ENCODE results near the gene COG1. TPM values are rescaled to one million over a fixed set of nuclear protein-coding genes. Genes with fewer than 3 reads are reported as not detected.
"Not testable (repeated sequence)": the region's sequence is repeated elsewhere in the genome, so short reads cannot be mapped to it uniquely, and the experiment has no call there.

COG1 gene
- total RNA-seq, 1 experiment from 2014 or later = 26.5 TPM

DNA sequence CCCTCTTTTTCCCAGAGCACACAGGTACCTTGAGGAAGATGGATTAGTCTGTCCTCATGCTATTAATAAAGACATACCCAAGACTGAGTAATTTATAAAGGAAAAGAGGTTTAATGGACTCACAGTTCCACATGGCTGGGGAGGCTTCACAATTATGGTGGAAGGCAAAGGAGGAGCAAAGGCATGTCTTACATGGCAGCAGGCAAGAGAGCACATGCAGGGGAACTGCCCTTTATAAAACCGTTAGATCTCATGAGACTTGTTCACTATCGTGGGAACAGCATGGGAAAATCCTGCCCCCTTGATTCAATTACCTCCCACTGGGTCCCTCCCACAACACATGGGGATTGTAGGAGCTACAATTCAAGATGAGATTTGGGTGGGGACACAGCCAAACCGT lies 48.6 kb upstream of the COG1 start:
- H3K18ac ChIP-seq (ENCODE audit: insufficient read length, low read depth, low read length) = not testable (repeated sequence)
- peaks cover 14% of the 10 kb centered on the region for H3K27me3 Mint-ChIP-seq (ENCODE audit: low read depth)

More for the DNA sequence above, 48.6 kb upstream of the COG1 start:
- H3K9ac ChIP-seq (ENCODE audit: extremely low read depth, insufficient read length, low read length); H4K5ac ChIP-seq (ENCODE audit: insufficient read length, low read depth, low read length); H3K27me3 ChIP-seq (ENCODE audit: insufficient read depth, low read length); H4K8ac ChIP-seq (replicated peaks; ENCODE audit: insufficient read length, low read depth, low read length); H3K79me1 ChIP-seq (ENCODE audit: insufficient read depth, low read depth, low read length, poor library complexity, severe bottlenecking); H2AK5ac ChIP-seq (ENCODE audit: insufficient read length, low read length); H3K56ac ChIP-seq (ENCODE audit: insufficient read length, low read depth, low read length); H3K27ac ChIP-seq (ENCODE audit: insufficient read length, low read depth, low read length); H4K20me1 ChIP-seq (ENCODE audit: control insufficient read depth, insufficient read depth, insufficient read length); H3T11ph ChIP-seq (ENCODE audit: low read length); H3K4me1 ChIP-seq (ENCODE audit: insufficient read depth, low read length); H3K9me3 ChIP-seq (ENCODE audit: control insufficient read depth, low read depth, low read length); H3K14ac ChIP-seq (ENCODE audit: insufficient read depth, low read length); H2BK15ac ChIP-seq (ENCODE audit: low read depth, low read length); H3K79me2 ChIP-seq (ENCODE audit: insufficient read depth, low read length); H2BK120ac ChIP-seq (ENCODE audit: low read depth, low read length, poor library complexity, severe bottlenecking); H2BK20ac ChIP-seq (ENCODE audit: low read depth, low read length, poor library complexity, severe bottlenecking); H2BK12ac ChIP-seq (ENCODE audit: insufficient read length, low read depth, low read length); DNase-seq; H2BK5ac ChIP-seq (ENCODE audit: insufficient read length, low read length); H3K4me1 Mint-ChIP-seq; H4K91ac ChIP-seq (ENCODE audit: insufficient read length, low read depth, low read length); H3K4ac ChIP-seq (ENCODE audit: low read depth, low read length); H2AFZ ChIP-seq (ENCODE audit: low read length); H3K4me2 ChIP-seq (ENCODE audit: insufficient read depth, insufficient read length, low read length); H3K27ac Mint-ChIP-seq; H3K36me3 Mint-ChIP-seq (ENCODE audit: insufficient read depth in 1 of 3, low read depth in 3 of 3); H3K23ac ChIP-seq (ENCODE audit: insufficient read length, low read depth, low read length); H3K23me2 ChIP-seq (ENCODE audit: insufficient read length, low read depth, low read length, poor library complexity, severe bottlenecking); H3K4me3 Mint-ChIP-seq: not testable (repeated sequence)
- peaks cover 4 to 13% of the 10 kb centered on the region in 2 experiments; a peak in 4 of 5 replicates for H3K9me3 Mint-ChIP-seq
- WGBS (ENCODE audit: extremely low coverage, insufficient read length, low lambda C conversion rate) = no CpG with 5 or more reads among the region's 3 CpGs
